ENCODE data around the gene RFTN1. TPM values are rescaled to one million over a fixed set of nuclear protein-coding genes. Genes with fewer than 3 reads are reported as not detected.

Gene RFTN1
- total RNA-seq, 2 experiments from 2014 or later = 55.7 to 56.4 TPM

GRCh38 chr3:16289144-16289889 is 224.2 kb downstream of the RFTN1 start:
- Mint-ChIP-seq H3K36me3 (ENCODE audit: low read depth) (peaks cover 79% of the 10 kb centered on the region), H3K4me1 (ENCODE audit: low read depth) (peaks cover 73% of the 10 kb centered on the region), H3K9me3 (no peaks in the 10 kb centered on the region), H3K4me3 (peak overlapping the region; percentile 95), H3K27me3 (no peaks in the 10 kb centered on the region), H3K27ac (peak overlapping the region; percentile 92)
- Histone ChIP-seq H3K27ac (ENCODE audit: low read depth in 1 of 2, low read length in 2 of 2) (peak overlapping the region; percentile 65 to 88), H3K36me3 (ENCODE audit: insufficient read depth, low read length) (peaks cover 15% of the 10 kb centered on the region), H3K27me3 (ENCODE audit: control insufficient read depth in 1 of 2, insufficient read depth in 2 of 2, low read length in 2 of 2) (no peaks in the 10 kb centered on the region), H3K4me3 (ENCODE audit: low read length) (peak overlapping the region; percentile 91), H3K4me1 (ENCODE audit: insufficient read depth, low read length) (peaks cover 47% of the 10 kb centered on the region), H3K9me3 (ENCODE audit: control insufficient read depth in 1 of 2, insufficient read depth in 1 of 2, low read length in 2 of 2) (peaks cover 4 to 10% of the 10 kb centered on the region in 2 experiments)
- TF ChIP-seq CTCF (IDR thresholded peaks at IDR 0.05) = no peak
- ATAC-seq (ENCODE audit: poor library complexity) = no peak
- intact Hi-C loops (cut with DNase I, micrococcal nuclease) = loop anchor here (5.0 to 10.0 kb wide), 3 partner anchors 243 to 595 kb away; partner anchors contain the start of gene PLCL2 (in 1 of the 2)
- CTCF ChIA-PET = interaction anchor here (0.7 to 9.5 kb wide), 8 partner anchors 11 to 240 kb away, joined by 3 to 208 read pairs (median 6); partner anchors contain the start of genes DPH3 and OXNAD1
- DNase-seq = no peak
- POLR2A ChIA-PET = interaction anchor here (0.6 to 9.8 kb wide), 9 partner anchors 15 to 554 kb away, joined by 3 to 211 read pairs (median 5); partner anchors contain the start of genes DPH3 and OXNAD1

- no peaks in the 10 kb centered on the region for H3K27me3 ChIP-seq (ENCODE audit: control insufficient read depth in 1 of 2, insufficient read depth in 2 of 2, low read length in 2 of 2)
- Mint-ChIP-seq H3K4me1 (ENCODE audit: low read depth) (peaks cover 77% of the 10 kb centered on the region), H3K36me3 (ENCODE audit: low read depth) (peaks cover 75% of the 10 kb centered on the region), H3K27ac (peak overlapping the region; percentile 92), H3K27me3 (no peaks in the 10 kb centered on the region), H3K9me3 (no peaks in the 10 kb centered on the region), H3K4me3 (peak overlapping the region; percentile 95)
- ChIA-PET CTCF (interaction anchor here (0.7 to 9.5 kb wide), 5 partner anchors 12 to 49 kb away, joined by 3 to 208 read pairs (median 4); partner anchors contain the start of genes DPH3 and OXNAD1), POLR2A (interaction anchor here (0.8 to 9.8 kb wide), 9 partner anchors 16 to 554 kb away, joined by 3 to 211 read pairs (median 5); partner anchors contain the start of genes DPH3 and OXNAD1)
- peak overlapping the region; percentile 91 for H3K4me3 ChIP-seq (ENCODE audit: low read length)
- intact Hi-C loops (cut with DNase I, micrococcal nuclease) = loop anchor here (5.0 to 10.0 kb wide), 3 partner anchors 244 to 596 kb away; partner anchors contain the start of gene PLCL2 (in 1 of the 2)
- peaks cover 43% of the 10 kb centered on the region for H3K4me1 ChIP-seq (ENCODE audit: insufficient read depth, low read length)
- H3K36me3 ChIP-seq (ENCODE audit: insufficient read depth, low read length) = peaks cover 11% of the 10 kb centered on the region
- TF ChIP-seq CTCF (IDR thresholded peaks at IDR 0.05) = no peak
- H3K27ac ChIP-seq (ENCODE audit: low read depth in 1 of 2, low read length in 2 of 2) = peak overlapping the region; percentile 65 to 88
- ATAC-seq (ENCODE audit: poor library complexity) (no peak), DNase-seq (peak in 2 of 14 experiments; percentile 38 to 50)
- peaks cover 0 to 5% of the 10 kb centered on the region in 2 experiments for H3K9me3 ChIP-seq (ENCODE audit: control insufficient read depth in 1 of 2, insufficient read depth in 1 of 2, low read length in 2 of 2)
These were observed 224.8 kb downstream of the RFTN1 start for GRCh38 chr3:16288664-16289063.

- H3K9me3 Mint-ChIP-seq = no peaks in the 10 kb centered on the region
- Histone ChIP-seq H3K4me1 (ENCODE audit: insufficient read depth, low read length) (peaks cover 39% of the 10 kb centered on the region), H3K36me3 (ENCODE audit: insufficient read depth, low read length) (no peaks in the 10 kb centered on the region), H3K27me3 (ENCODE audit: control insufficient read depth in 1 of 2, insufficient read depth in 2 of 2, low read length in 2 of 2) (no peaks in the 10 kb centered on the region), H3K4me3 (ENCODE audit: low read length) (peak overlapping the region; percentile 91), H3K9me3 (ENCODE audit: control insufficient read depth in 1 of 2, insufficient read depth in 1 of 2, low read length in 2 of 2) (no peaks in the 10 kb centered on the region), H3K27ac (ENCODE audit: low read depth in 1 of 2, low read length in 2 of 2) (peak overlapping the region; percentile 88 to 90)
- ChIA-PET CTCF (interaction anchor here (0.6 to 2.4 kb wide), 13 partner anchors 8 to 243 kb away, joined by 3 to 11 read pairs (median 3); no protein-coding TSS in a partner anchor), POLR2A (interaction anchor here (0.6 to 3.8 kb wide), 23 partner anchors 9 to 780 kb away, joined by 3 to 49 read pairs (median 7); partner anchors contain the start of genes DPH3 and OXNAD1)
- H3K27me3 Mint-ChIP-seq = no peaks in the 10 kb centered on the region
- peak; percentile 16 for ATAC-seq (ENCODE audit: poor library complexity)
- peak overlapping the region; percentile 95 for H3K4me3 Mint-ChIP-seq
- peaks cover 60% of the 10 kb centered on the region for H3K36me3 Mint-ChIP-seq (ENCODE audit: low read depth)
- no peak for TF ChIP-seq CTCF (IDR thresholded peaks at IDR 0.05)
- H3K27ac Mint-ChIP-seq = peak overlapping the region; percentile 92
- DNase-seq = peak in 3 of 14 experiments; percentile 32 to 66 (median 33)
- intact Hi-C loops (cut with DNase I, micrococcal nuclease) = loop anchor here (1.0 to 10.0 kb wide), 5 partner anchors 14 to 598 kb away; partner anchors contain the start of genes OXNAD1 (in 1 of the 2) and PLCL2 (in 1 of the 2)
- peaks cover 75% of the 10 kb centered on the region for H3K4me1 Mint-ChIP-seq (ENCODE audit: low read depth)
These were observed 226.6 kb downstream of the RFTN1 start for GRCh38 chr3:16286751-16287543.

Data from CD4-positive, alpha-beta T cell (primary cell).